HG03571 (cell line): ENCODE data around the gene ZDHHC18.
"Not testable (repeated sequence)": the region's sequence is repeated elsewhere in the genome, so short reads cannot be mapped to it uniquely, and the experiment has no call there.

ENCODE experiments used
- ATAC-seq: cut with Tn5 transposase; IDR thresholded peaks from one replicate; pipeline ENCODE4 v1.9.1; 2021; ENCODE audit not compliant: unreplicated experiment

Gene ZDHHC18

DNA sequence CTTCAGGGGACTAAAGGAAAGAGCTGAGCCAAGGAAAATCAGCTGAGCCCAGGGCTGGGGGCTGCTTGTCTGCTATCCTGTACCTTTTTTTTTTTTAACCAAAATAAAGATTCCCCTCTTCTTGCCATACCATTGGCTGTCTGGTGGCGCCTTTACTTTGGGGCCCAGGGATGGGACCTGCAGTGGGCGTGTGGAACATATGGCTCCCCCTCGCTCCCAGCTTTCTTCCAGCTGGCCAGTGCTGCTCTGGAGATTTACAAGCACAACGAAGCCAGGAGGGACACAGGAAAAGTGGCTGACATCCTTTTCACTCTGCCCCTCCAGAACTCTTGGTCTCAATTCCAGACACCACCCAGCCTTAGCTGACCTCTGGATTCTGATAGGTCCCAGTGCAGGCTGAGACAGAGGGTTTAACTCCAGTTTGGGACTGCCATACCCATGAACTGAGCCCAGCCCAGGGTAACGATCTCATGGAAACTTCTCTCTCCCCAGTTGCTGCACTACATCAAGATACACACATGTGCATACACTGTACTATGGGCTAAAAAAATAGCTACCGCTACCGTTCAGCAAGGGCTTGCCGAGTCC, 31.1 kb downstream of the ZDHHC18 start:
- ATAC-seq: no peak

- ATAC-seq: no peak
These were observed 31.7 kb downstream of the ZDHHC18 start for GRCh38 chr1:26858160-26858559.

DNA sequence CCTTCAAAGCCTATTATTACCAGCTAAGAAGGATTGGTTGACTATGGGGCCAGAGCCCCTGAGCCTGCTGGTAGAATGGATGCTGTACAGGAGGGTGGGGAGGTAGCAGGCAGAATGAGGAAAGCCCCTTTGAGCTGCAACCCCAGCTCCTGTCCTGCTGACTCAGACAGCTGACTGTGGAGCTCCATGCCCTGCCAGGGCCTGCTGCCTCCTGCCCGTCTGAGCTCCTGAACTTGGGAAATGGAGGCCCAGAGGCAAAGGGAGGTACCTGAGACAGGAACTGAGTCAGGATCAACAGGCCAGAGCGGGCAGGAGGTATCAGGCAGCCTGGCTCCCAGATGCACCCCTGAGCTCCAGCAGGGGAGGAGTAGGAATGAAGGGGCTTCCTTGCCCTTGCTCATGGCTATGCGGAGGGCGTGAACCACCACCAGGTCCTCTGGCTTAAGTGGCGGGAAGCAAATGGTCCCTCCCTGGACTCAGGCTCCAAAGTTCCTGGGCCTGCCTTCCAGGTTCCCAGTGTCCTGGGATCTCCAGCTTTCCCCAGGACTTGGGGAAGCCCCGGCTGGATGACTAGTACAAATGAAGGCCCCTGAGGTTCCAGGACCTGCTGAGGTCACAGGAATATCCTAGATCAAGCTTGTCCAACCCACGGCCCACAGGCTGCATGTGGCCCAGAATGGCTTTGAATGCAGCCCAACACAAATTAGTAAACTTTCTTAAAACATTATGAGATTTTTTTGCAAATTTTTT, 32.6 kb downstream of the ZDHHC18 start:
- ATAC-seq: no peak

DNA sequence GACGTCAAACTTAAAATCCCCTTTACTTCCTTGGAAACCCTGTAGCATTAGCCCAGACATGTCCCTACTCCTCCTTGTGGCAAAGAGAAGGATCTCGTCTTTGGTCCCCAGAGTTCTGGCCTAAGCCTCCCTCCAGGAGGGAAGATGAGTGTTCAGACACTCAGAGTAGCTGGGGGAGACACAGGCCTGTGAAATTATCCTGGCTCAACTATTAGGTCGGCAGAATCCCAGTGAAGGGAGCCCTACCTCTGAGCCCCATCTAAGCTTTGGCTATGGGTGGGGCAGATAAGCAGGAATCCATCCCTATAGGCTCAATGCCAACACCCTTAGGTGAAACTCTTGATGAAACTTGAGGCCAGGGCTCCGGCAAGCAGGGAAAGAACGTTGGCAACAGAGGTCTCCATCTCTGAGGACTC, 34.8 kb downstream of the ZDHHC18 start:
- ATAC-seq: no peak

DNA sequence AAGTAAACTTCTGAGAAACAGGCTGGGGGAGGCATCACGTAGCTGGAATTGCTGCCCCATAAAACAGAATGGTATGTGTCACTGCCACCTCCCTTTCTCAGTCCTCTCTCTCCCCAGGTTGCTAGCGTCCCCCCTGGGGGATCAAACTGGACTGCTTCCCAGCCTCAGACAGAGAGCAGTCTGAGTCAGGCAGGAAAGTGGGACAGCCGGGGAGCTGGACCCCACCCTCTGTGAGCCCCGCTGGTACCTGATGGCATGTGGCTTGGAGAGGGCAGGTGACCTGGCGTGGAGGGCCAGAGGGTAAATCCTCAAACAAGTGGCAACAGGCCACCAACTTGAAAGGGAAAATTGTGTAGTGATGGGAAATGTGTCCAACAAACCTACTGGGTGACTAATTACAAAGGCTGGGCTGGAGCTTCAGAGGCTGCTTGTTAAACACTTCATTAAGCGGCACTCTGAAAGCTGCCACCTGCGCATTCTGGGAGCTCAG, 35.4 kb downstream of the ZDHHC18 start:
- ATAC-seq: no peak

DNA sequence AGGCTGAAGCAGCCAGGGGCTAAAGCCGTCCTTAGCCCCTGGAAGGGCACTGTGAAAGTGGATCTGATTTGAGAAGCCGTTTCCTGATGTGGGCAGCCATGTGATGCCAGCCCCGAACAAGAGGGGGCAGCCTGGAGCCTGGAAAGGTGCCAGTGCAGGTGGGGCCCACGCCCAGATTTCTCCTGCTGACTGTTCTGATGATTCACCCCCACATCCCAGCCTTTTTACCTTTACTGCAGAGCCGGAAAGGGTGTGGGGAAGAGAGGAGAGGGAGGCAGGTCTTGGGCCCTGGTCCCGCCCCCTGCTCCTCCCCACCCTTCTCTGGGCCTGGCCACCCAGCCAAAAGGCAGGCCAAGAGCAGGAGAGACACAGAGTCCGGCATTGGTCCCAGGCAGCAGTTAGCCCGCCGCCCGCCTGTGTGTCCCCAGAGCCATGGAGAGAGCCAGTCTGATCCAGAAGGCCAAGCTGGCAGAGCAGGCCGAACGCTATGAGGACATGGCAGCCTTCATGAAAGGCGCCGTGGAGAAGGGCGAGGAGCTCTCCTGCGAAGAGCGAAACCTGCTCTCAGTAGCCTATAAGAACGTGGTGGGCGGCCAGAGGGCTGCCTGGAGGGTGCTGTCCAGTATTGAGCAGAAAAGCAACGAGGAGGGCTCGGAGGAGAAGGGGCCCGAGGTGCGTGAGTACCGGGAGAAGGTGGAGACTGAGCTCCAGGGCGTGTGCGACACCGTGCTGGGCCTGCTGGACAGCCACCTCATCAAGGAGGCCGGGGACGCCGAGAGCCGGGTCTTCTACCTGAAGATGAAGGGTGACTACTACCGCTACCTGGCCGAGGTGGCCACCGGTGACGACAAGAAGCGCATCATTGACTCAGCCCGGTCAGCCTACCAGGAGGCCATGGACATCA, 36.5 kb downstream of the ZDHHC18 start, which contains the start of gene SFN:
SFN (plus strand) TSS at position 369 of the 904 bp plus-strand sequence; CDS start at position 433, 64 bp downstream.
- ATAC-seq: no peak

DNA sequence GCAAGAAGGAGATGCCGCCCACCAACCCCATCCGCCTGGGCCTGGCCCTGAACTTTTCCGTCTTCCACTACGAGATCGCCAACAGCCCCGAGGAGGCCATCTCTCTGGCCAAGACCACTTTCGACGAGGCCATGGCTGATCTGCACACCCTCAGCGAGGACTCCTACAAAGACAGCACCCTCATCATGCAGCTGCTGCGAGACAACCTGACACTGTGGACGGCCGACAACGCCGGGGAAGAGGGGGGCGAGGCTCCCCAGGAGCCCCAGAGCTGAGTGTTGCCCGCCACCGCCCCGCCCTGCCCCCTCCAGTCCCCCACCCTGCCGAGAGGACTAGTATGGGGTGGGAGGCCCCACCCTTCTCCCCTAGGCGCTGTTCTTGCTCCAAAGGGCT, 37.2 kb downstream of the ZDHHC18 start:
- no peak for ATAC-seq

- peak; percentile 89 for ATAC-seq
These were observed 38.4 kb downstream of the ZDHHC18 start for GRCh38 chr1:26864610-26865480.

DNA sequence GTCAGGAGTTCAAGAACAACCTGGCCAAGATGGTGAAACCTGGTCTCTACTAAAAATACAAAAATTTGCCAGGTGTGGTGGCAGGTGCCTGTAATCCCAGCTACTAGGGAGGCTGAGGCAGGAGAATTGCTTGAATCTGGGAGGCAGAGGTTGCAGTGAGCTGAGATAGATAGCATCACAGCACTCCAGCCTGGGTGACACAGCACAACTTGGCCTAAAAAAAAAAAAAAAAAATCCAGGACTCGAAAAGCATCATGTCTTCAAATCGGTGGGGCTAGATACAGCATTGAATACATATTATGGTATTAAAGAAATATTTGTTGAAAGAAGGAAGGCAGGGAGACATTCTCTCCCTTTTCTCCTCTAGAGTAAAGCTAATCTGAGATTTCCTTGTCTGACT, 46.6 kb downstream of the ZDHHC18 start:
- ATAC-seq: not testable (repeated sequence)

GRCh38 chr1:26874896-26875295, 48.4 kb downstream of the ZDHHC18 start:
- no peak for ATAC-seq

DNA sequence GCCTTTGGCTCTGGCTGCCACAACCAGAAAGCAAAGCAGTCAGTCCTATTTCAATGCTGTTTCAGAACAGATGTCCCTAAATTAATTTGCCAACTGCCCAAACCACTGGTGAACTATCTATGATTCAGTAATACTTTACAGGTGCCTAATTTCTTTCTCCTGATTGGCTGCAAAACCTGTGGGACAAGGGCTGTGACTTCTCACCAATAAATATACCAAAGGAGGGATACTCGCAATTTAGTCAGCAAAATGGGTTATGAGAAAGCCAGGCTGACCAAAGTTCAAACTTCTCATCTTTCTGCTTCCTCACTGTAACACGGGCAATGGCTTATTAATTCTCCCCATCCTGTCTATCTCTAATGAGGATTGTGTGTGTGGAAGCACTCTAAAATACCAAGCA, 50.8 kb downstream of the ZDHHC18 start:
- no peak for ATAC-seq

GRCh38 chr1:26879793-26880192, 53.3 kb downstream of the ZDHHC18 start:
- no peak for ATAC-seq

GRCh38 chr1:26881611-26882010, 55.1 kb downstream of the ZDHHC18 start:
- not testable (repeated sequence) for ATAC-seq

GRCh38 chr1:26882696-26883463, 56.4 kb downstream of the ZDHHC18 start:
- no peak for ATAC-seq

GRCh38 chr1:26887125-26887524, 60.6 kb downstream of the ZDHHC18 start:
- no peak for ATAC-seq

DNA sequence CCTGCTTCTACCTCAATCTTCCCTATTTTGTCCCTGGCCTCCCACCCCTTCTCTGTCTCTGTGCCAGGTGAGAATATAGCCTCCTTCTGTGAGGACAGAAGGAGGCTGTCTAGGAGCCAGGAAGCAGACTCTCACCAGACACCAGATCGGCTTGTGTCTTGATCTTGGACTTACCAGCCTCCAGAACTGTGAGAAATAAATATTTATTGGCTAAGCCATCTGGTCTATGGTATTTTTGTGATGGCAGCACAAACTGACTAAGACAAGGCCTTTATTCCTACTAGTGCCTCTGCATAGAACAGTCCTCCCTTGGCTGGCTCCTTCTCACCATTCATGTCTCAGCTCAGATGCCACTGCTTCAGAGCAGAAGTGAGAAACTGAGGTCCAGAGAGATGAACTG, 61.7 kb downstream of the ZDHHC18 start:
- ATAC-seq: no peak

DNA sequence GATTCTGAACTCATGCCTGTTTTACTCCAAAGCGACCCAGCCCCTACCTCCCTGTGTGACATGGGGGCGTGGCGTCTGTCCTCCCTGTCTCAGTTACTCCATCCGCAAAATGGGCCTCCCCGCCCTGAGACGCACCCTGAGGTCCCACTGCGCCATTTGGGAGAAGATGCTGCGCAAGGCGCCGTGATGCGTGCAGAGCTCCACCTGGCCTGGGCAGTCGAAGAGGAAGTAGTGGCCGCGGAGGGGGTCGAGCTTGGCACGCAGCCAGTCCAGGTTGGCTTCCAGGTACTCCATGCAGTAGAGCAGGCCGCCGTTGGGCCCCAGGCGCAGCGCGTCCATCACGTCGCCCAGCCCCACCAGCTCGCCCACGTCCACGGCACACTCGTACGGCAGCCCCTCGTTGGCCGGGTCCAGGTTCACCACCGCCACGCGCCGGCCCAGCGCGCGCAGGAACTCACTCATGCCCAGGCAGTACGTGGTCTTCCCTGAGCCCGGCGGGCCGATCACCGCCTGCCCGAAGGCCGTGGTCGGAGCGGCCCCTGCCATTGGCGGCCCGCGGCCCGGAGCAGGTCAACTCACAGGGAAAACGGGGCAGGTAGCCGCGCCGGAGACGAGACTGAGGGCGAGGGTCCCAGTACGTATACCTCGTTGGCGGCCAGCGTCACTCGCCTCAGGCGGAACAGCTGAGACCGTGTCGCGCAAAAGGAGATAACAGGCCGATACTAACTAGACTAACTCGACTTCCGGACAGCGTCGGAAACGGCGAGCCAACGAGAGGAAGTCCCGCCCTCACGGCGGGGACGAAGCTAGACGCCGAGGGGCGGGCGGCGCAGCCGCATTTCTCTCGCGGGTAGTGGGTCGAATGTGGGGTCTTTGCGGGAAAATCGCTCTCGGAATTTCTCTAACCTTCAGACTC, 63.3 kb downstream of the ZDHHC18 start, which contains the start of gene GPN2:
GPN2 (minus strand) TSS at position 733 of the 916 bp plus-strand sequence; CDS start at position 546, 187 bp downstream.
- ATAC-seq: peak; percentile 82

GRCh38 chr1:26890467-26890796, 63.9 kb downstream of the ZDHHC18 start:
- ATAC-seq: peak; percentile 26

DNA sequence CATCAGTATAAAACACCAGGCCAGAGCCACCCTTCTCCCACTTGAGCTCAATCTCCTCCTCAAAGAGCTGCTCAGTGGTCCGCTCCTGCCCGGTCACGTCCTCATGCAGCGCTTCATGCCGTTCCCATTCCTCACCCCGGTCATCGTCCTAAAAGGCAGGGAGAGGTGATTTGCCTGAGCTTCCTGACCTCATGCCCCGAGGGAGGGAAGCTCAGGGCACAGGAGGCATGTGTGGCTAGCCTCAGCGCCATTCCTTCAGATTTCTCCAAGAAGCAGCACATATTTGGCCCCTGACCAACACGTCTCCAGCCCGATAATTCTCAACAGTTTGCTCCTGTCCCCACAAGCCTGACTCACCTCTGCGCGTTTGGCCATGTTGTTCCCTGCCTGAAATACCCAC, 67.8 kb downstream of the ZDHHC18 start:
- no peak for ATAC-seq
